Gastroesophageal sphincter (tissue), 3 donors: Measurements from ENCODE around the gene NCOR1.

Experiments
- CTCF ChIP-seq, 4 experiments: fragments of 200-600 bp in 2 of 4; fragments of 450-650 bp in 2 of 4; sonication (generic) in 1 of 4; IDR thresholded peaks; one replicate each; pipeline ENCODE4 v1.5.1; 2017 to 2019; ENCODE audit warnings: antibody characterized with exemption in 4 of 4, mild to moderate bottlenecking in 2 of 4, moderate library complexity in 2 of 4
- EP300 ChIP-seq: sonication (generic); formaldehyde crosslinking; IDR thresholded peaks from one replicate; pipeline ENCODE4 v1.6.1; 2017; ENCODE audit warnings: antibody characterized with exemption, mild to moderate bottlenecking

GRCh38 chr17:16150251-16150856, 65.0 kb downstream of the NCOR1 start:
- TF ChIP-seq CTCF (IDR thresholded peaks at IDR 0.05) = no peak
- no peak for TF ChIP-seq EP300
